SK-N-MC (cell line): ENCODE data around the gene GAL3ST1.

Experiments
- EZH2 ChIP-seq: fragments of 200-600 bp; sonication (generic); IDR thresholded peaks from one replicate; pipeline ENCODE4 v1.6.1; 2017; ENCODE audit warnings: antibody characterized with exemption
- FOXP2 ChIP-seq: optimal IDR thresholded peaks from 2 replicates; pipeline ENCODE3; 2011; ENCODE audit warnings: mild to moderate bottlenecking, moderate library complexity; ENCODE audit not compliant: insufficient read depth; ENCODE audit errors: extremely low read length, control extremely low read depth
- POLR2AphosphoS5 ChIP-seq: IDR thresholded peaks from 2 replicates; pipeline ENCODE4 v1.6.1; 2012; ENCODE audit warnings: mild to moderate bottlenecking, low read depth, low read length, borderline replicate concordance

DNA sequence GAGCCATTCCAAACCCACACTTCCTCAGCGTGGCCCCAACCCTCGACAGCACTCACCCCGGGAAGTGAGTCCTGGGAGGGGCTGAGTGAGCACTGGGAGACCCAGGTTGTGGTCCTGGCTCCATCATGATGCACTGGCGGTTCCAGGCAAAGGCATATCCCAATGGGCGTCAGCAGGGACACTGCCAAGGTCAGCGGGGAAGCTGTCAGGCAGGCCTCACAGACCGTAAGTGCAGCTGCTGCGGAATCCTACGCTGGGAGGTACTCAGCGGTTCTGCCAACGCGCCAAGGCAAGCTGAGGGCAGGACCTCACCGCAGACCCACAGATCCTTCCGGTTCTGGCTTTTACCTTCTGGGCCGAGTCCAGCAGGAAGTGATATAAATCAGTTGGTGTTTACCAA is 1.4 kb upstream of the GAL3ST1 start:
- TF ChIP-seq EZH2 (no peak), POLR2AphosphoS5 (no peak), FOXP2 (no peak)
